H9 (cell line): ENCODE results near the gene PHF10. TPM values are rescaled to one million over a fixed set of nuclear protein-coding genes. Genes with fewer than 3 reads are reported as not detected.

Experiments
- DNase-seq: peaks from one replicate; pipeline ENCODE4 v3.0.0-alpha.2; 2017
- H2AFZ ChIP-seq: one replicate; pipeline ENCODE4 v1.6.1; 2013; ENCODE audit warnings: mild to moderate bottlenecking, low read length, control low read depth, moderate library complexity
- H2AK5ac ChIP-seq: 2 replicates; pipeline ENCODE4 v1.6.1; 2013; ENCODE audit warnings: low read length, control low read depth, mixed read lengths; ENCODE audit not compliant: insufficient read length
- H2BK120ac ChIP-seq: one replicate; pipeline ENCODE4 v1.6.1; 2013; ENCODE audit warnings: low read depth, mild to moderate bottlenecking, low read length, control low read depth, inconsistent platforms; ENCODE audit not compliant: poor library complexity, severe bottlenecking
- H2BK12ac ChIP-seq: 2 replicates; pipeline ENCODE4 v1.6.1; 2013; ENCODE audit warnings: low read length, control low read depth, mixed read lengths, low read depth; ENCODE audit not compliant: insufficient read length
- H2BK15ac ChIP-seq: 2 replicates; pipeline ENCODE4 v1.6.1; 2013; ENCODE audit warnings: low read depth, low read length, control low read depth
- H2BK20ac ChIP-seq: one replicate; pipeline ENCODE4 v1.6.1; 2013; ENCODE audit warnings: low read depth, mild to moderate bottlenecking, low read length, control low read depth, inconsistent platforms; ENCODE audit not compliant: poor library complexity, severe bottlenecking
- H2BK5ac ChIP-seq: 2 replicates; pipeline ENCODE4 v1.6.1; 2013; ENCODE audit warnings: low read length, control low read depth, mixed read lengths; ENCODE audit not compliant: insufficient read length
- H3K14ac ChIP-seq: 2 replicates; pipeline ENCODE4 v1.6.1; 2013; ENCODE audit warnings: low read length, control low read depth; ENCODE audit not compliant: insufficient read depth
- H3K18ac ChIP-seq: 2 replicates; pipeline ENCODE4 v1.6.1; 2013; ENCODE audit warnings: low read depth, mild to moderate bottlenecking, mixed read lengths, low read length, control low read depth; ENCODE audit not compliant: insufficient read length
- H3K23ac ChIP-seq: 2 replicates; pipeline ENCODE4 v1.6.1; 2013; ENCODE audit warnings: low read length, control low read depth, mixed read lengths, low read depth; ENCODE audit not compliant: insufficient read length
- H3K23me2 ChIP-seq: 2 replicates; pipeline ENCODE4 v1.6.1; 2013; ENCODE audit warnings: low read depth, mild to moderate bottlenecking, mixed read lengths, low read length, control low read depth; ENCODE audit not compliant: insufficient read length, poor library complexity, severe bottlenecking
- H3K27ac ChIP-seq: 2 replicates; pipeline ENCODE4 v1.5.1; 2013; ENCODE audit warnings: low read length, control low read depth, mixed read lengths, low read depth; ENCODE audit not compliant: insufficient read length
- H3K27me3 ChIP-seq: 2 replicates; pipeline ENCODE4 v1.6.1; 2013; ENCODE audit warnings: low read length, control low read depth, inconsistent platforms; ENCODE audit not compliant: insufficient read depth
- H3K4ac ChIP-seq: 2 replicates; pipeline ENCODE4 v1.6.1; 2013; ENCODE audit warnings: low read depth, mild to moderate bottlenecking, control low read depth, inconsistent platforms, low read length, moderate library complexity
- H3K4me1 ChIP-seq: 2 replicates; pipeline ENCODE4 v1.6.1; 2013; ENCODE audit warnings: low read length, control low read depth, inconsistent platforms; ENCODE audit not compliant: insufficient read depth
- H3K4me2 ChIP-seq: 2 replicates; pipeline ENCODE4 v1.6.1; 2013; ENCODE audit warnings: low read length, control low read depth, mixed read lengths; ENCODE audit not compliant: insufficient read length, insufficient read depth
- H3K56ac ChIP-seq: 2 replicates; pipeline ENCODE4 v1.6.1; 2013; ENCODE audit warnings: low read depth, mild to moderate bottlenecking, mixed read lengths, low read length, control low read depth; ENCODE audit not compliant: insufficient read length
- H3K79me1 ChIP-seq: 2 replicates; pipeline ENCODE4 v1.6.1; 2013; ENCODE audit warnings: low read depth, mild to moderate bottlenecking, moderate library complexity, low read length, control low read depth, inconsistent platforms; ENCODE audit not compliant: insufficient read depth, poor library complexity, severe bottlenecking
- H3K79me2 ChIP-seq: 2 replicates; pipeline ENCODE4 v1.6.1; 2013; ENCODE audit warnings: low read length, control low read depth, inconsistent platforms; ENCODE audit not compliant: insufficient read depth
- H3K9ac ChIP-seq: 2 replicates; pipeline ENCODE4 v1.6.1; 2013; ENCODE audit warnings: low read length, control low read depth, mixed read lengths; ENCODE audit not compliant: insufficient read length; ENCODE audit errors: extremely low read depth
- H3K9me3 ChIP-seq: one replicate; pipeline ENCODE4 v1.6.1; 2013; ENCODE audit warnings: low read depth, low read length, inconsistent platforms; ENCODE audit not compliant: control insufficient read depth
- H3T11ph ChIP-seq: one replicate; pipeline ENCODE4 v1.6.1; 2013; ENCODE audit warnings: mild to moderate bottlenecking, low read length, control low read depth, inconsistent platforms
- H4K20me1 ChIP-seq: one replicate; pipeline ENCODE4 v1.6.1; 2013; ENCODE audit not compliant: control insufficient read depth, insufficient read length, insufficient read depth
- H4K5ac ChIP-seq: 2 replicates; pipeline ENCODE4 v1.6.1; 2013; ENCODE audit warnings: low read depth, mild to moderate bottlenecking, mixed read lengths, low read length, control low read depth; ENCODE audit not compliant: insufficient read length
- H4K8ac ChIP-seq: replicated peaks from 2 replicates; pipeline ENCODE4 v1.6.1; 2013; ENCODE audit warnings: low read length, control low read depth, mixed read lengths, low read depth; ENCODE audit not compliant: insufficient read length
- H4K91ac ChIP-seq: 2 replicates; pipeline ENCODE4 v1.6.1; 2013; ENCODE audit warnings: low read depth, mild to moderate bottlenecking, moderate library complexity, mixed read lengths, low read length, control low read depth; ENCODE audit not compliant: insufficient read length
- H3K27ac Mint-ChIP-seq, 3 experiments: 2 replicates in 2 of 3; 3 replicates in 1 of 3; pipeline ENCODE4 v1.8.0; 2020 to 2021; ENCODE audit warnings: mixed read lengths in 3 of 3, mild to moderate bottlenecking in 1 of 3, moderate library complexity in 1 of 3
- H3K27me3 Mint-ChIP-seq: 2 replicates; pipeline ENCODE4 v1.8.0; 2021; ENCODE audit warnings: low read depth, mild to moderate bottlenecking, moderate library complexity, mixed read lengths
- H3K36me3 Mint-ChIP-seq, 3 experiments: 2 replicates in 2 of 3; 3 replicates in 1 of 3; pipeline ENCODE4 v1.8.0; 2020 to 2021; ENCODE audit warnings: low read depth in 3 of 3, mixed read lengths in 3 of 3; ENCODE audit not compliant: insufficient read depth in 1 of 3
- H3K4me1 Mint-ChIP-seq, 2 experiments: 2 replicates each; pipeline ENCODE4 v1.8.0; 2020; ENCODE audit warnings: mixed read lengths in 2 of 2
- H3K4me3 Mint-ChIP-seq, 2 experiments: 2 replicates in 1 of 2; 3 replicates in 1 of 2; pipeline ENCODE4 v1.8.0; 2020 to 2021; ENCODE audit warnings: mild to moderate bottlenecking in 2 of 2, mixed read lengths in 2 of 2, moderate library complexity in 1 of 2
- H3K9me3 Mint-ChIP-seq, 2 experiments: 2 replicates in 1 of 2; 3 replicates in 1 of 2; pipeline ENCODE4 v1.8.0; 2020; ENCODE audit warnings: mild to moderate bottlenecking in 2 of 2, mixed read lengths in 2 of 2, moderate library complexity in 1 of 2
- WGBS: extraction: QIAGEN DNeasy Blood & Tissue Kit; methylation state at CpG from one replicate; pipeline ENCODE4 v1.1.7; 2013; ENCODE audit warnings: missing lambda C conversion rate, low lambda C conversion rate, mixed read lengths; ENCODE audit not compliant: insufficient read length; ENCODE audit errors: extremely low coverage; 5-methylcytosine and 5-hydroxymethylcytosine counted together
- total RNA-seq: library from RNA; stranded (reverse); gene quantifications from 2 replicates; pipeline ENCODE4 v1.2.1, GENCODE V29; 2021
- TF ChIP-seq, protein P1 (sequence below): fragments of 200-600 bp; sonication (generic); conservative IDR thresholded peaks from 3 replicates; pipeline ENCODE4 v1.8.0; 2021; ENCODE audit warnings: antibody characterized with exemption, mild to moderate bottlenecking

PHF10 gene
- total RNA-seq, 1 experiment from 2014 or later: 59.0 TPM

DNA sequence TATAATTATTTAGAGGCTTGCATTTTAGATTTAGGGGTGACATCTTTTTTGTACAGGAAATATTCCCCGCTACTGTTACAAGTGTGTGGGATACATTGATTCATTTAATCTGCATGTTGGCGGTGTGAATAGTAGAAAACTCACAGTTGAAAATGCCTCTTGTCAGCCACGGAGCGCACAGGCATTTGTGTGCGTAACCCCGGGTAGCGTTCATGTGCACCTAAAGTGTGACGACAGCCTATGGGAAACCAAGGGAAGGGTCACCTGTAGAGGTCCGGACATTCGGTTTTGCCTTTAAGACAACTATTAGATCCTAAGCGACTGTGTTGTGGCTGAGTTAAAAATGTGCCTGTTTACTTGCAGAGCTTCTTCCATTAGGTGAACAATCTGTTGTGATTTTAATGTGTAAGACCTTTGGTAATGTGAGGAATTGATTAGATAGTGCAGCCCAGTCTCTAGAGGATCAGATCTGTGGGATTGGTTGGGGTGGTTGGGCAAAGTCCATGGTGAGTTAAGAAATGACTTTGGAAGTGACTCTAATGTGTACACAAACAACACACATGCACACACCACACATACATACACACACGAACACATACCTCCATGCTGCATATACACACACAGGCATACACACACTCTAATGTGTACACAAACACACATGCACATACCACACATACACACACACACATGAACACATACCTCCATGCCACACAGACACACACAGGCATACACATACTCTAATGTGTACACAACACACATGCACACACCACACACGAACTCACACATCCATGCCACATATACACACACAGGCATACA lies 42.8 kb upstream of the PHF10 start:
- Histone ChIP-seq H2BK5ac (no peak overlapping the region), H3K23me2 (no peaks in the 10 kb centered on the region)
- TF ChIP-seq, protein P1, sequence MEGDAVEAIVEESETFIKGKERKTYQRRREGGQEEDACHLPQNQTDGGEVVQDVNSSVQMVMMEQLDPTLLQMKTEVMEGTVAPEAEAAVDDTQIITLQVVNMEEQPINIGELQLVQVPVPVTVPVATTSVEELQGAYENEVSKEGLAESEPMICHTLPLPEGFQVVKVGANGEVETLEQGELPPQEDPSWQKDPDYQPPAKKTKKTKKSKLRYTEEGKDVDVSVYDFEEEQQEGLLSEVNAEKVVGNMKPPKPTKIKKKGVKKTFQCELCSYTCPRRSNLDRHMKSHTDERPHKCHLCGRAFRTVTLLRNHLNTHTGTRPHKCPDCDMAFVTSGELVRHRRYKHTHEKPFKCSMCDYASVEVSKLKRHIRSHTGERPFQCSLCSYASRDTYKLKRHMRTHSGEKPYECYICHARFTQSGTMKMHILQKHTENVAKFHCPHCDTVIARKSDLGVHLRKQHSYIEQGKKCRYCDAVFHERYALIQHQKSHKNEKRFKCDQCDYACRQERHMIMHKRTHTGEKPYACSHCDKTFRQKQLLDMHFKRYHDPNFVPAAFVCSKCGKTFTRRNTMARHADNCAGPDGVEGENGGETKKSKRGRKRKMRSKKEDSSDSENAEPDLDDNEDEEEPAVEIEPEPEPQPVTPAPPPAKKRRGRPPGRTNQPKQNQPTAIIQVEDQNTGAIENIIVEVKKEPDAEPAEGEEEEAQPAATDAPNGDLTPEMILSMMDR: no peak

More for the DNA sequence above, 42.8 kb upstream of the PHF10 start:
- Histone ChIP-seq H3K4me1 (no peaks in the 10 kb centered on the region; the same call in 1 of the 2 replicates), H3T11ph (no peak overlapping the region), H3K9me3 (no peaks in the 10 kb centered on the region), H3K79me1 (no peaks in the 10 kb centered on the region), H2AFZ (no peak overlapping the region), H3K4ac (no peak overlapping the region), H3K9ac (no peak overlapping the region), H3K14ac (no peak overlapping the region), H3K18ac (no peak overlapping the region), H3K23ac (no peak overlapping the region), H3K4me2 (no peak overlapping the region), H4K91ac (no peak overlapping the region), H2AK5ac (no peak overlapping the region), H3K27ac (no peak overlapping the region), H3K56ac (no peak overlapping the region), H4K20me1 (no peaks in the 10 kb centered on the region), H3K79me2 (no peaks in the 10 kb centered on the region), H2BK120ac (no peak overlapping the region), H4K5ac (no peak overlapping the region), H2BK12ac (no peak overlapping the region), H3K27me3 (no peaks in the 10 kb centered on the region), H2BK20ac (no peak overlapping the region), H2BK15ac (no peak overlapping the region), H4K8ac (no peak overlapping the region)
- Mint-ChIP-seq H3K4me3 (no peak overlapping the region), H3K27me3 (no peaks in the 10 kb centered on the region; the same call in 1 of the 2 replicates), H3K36me3 (peaks cover 2 to 44% (median 34%) of the 10 kb centered on the region in 3 experiments; a peak in 5 of 7 replicates), H3K4me1 (peaks cover 0 to 3% of the 10 kb centered on the region in 2 experiments; a peak in 1 of 4 replicates), H3K27ac (no peak overlapping the region), H3K9me3 (no peaks in the 10 kb centered on the region)
- WGBS: no CpG with 5 or more reads among the region's 13 CpGs
- DNase-seq: no peak
